Bronchial epithelial cell (primary cell): Measurements from ENCODE around the gene CD70. TPM values are rescaled to one million over a fixed set of nuclear protein-coding genes. Genes with fewer than 3 reads are reported as not detected.
A peak's percentile ranks its signal among the peaks of the same experiment; 100 is the strongest.
"Not testable (repeated sequence)": the region's sequence is repeated elsewhere in the genome, so short reads cannot be mapped to it uniquely, and the experiment has no call there.

Experiments used
- DNase-seq: peaks from one replicate; pipeline ENCODE4 v3.0.0-alpha.2; 2010; ENCODE audit warnings: low read depth
- FAIRE-seq: peaks from 2 replicates; lab custom pipeline; 2011; peaks lifted over from hg19 to GRCh38; lab: Jason Lieb, UNC
- H3K27me3 ChIP-seq: 2 replicates; pipeline ENCODE4 v1.5.1; 2011; ENCODE audit warnings: low read length; ENCODE audit not compliant: control insufficient read depth, insufficient read depth
- H3K36me3 ChIP-seq: 2 replicates; pipeline ENCODE4 v1.5.1; 2011; ENCODE audit warnings: low read length; ENCODE audit not compliant: control insufficient read depth, insufficient read depth
- H3K4me3 ChIP-seq: 2 replicates; pipeline ENCODE4 v1.5.1; 2011; ENCODE audit warnings: mild to moderate bottlenecking, low read depth, low read length, control low read depth
- total RNA-seq: library from RNA; depleted of rRNA; stranded (reverse); fragments of >200 nt; gene quantifications from 2 replicates; pipeline ENCODE4 v1.2.1, GENCODE V29; 2014
- TF ChIP-seq, protein P1 (sequence below): IDR thresholded peaks from 2 replicates; pipeline ENCODE4 v1.5.1; 2011; ENCODE audit warnings: mild to moderate bottlenecking, moderate library complexity, low read length, control low read depth, inconsistent platforms; ENCODE audit not compliant: insufficient read depth, severe bottlenecking

CD70 gene
- total RNA-seq, 1 donor from 2014 or later, result not detected

DNA sequence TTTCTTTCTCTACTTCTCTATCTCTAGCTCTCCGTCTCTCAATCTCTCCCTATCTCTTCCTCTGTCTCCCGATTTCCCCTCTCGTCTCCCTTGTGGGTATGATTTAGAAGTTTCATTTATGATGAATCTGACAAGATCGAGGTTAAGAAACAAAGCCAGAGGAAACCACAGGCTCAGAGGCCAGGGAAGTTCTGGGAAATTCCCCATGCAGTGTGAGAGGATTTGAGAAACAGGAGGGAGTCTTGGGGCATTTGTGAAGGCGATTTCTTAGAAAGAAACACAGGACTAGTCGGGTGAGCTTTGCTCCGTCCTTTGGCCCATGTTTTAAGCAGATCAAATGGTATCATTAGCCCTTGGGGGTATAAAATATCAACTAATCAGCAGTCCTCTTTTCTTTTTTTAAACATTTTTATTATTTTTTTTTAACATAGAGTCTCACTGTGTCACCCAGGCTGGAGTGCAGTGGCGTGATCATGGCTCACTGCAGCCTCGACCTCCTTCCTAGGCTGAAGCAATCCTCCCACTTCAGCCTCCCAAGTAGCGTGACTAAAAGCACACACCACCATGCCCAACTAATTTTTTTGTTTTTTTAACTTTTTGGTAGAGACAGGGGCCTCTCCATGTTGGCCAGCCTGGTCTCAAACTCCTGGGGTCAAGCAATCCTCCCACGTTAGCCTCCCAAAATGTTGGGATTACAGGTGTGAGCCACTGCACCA lies 34.3 kb downstream of the CD70 start:
- peak; percentile 36 for DNase-seq

DNA sequence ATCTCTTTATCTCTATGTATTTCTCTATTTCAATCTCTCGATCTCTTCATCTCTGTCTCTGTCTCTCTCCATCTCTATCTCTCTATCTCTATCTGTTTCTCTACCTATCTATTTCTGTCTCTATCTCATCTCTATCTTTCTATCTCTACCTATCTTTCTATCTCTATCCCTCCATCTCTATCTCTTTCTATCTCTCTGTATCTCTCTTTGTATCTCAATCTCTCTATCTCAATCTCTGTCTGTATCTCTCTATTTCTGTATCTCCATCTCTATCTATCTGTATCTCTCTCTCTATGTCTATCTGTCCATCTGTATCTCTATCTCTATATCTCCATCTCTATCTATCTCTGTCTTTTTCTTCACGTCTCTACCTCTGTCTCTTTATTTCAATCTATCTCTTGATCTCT lies 34.9 kb downstream of the CD70 start:
- FAIRE-seq, result no peak

More for the DNA sequence above, 34.3 kb downstream of the CD70 start:
- Histone ChIP-seq H3K27me3 (no peaks in the 10 kb centered on the region), H3K36me3 (no peaks in the 10 kb centered on the region), H3K4me3 (no peak overlapping the region)
- TF ChIP-seq, protein P1, sequence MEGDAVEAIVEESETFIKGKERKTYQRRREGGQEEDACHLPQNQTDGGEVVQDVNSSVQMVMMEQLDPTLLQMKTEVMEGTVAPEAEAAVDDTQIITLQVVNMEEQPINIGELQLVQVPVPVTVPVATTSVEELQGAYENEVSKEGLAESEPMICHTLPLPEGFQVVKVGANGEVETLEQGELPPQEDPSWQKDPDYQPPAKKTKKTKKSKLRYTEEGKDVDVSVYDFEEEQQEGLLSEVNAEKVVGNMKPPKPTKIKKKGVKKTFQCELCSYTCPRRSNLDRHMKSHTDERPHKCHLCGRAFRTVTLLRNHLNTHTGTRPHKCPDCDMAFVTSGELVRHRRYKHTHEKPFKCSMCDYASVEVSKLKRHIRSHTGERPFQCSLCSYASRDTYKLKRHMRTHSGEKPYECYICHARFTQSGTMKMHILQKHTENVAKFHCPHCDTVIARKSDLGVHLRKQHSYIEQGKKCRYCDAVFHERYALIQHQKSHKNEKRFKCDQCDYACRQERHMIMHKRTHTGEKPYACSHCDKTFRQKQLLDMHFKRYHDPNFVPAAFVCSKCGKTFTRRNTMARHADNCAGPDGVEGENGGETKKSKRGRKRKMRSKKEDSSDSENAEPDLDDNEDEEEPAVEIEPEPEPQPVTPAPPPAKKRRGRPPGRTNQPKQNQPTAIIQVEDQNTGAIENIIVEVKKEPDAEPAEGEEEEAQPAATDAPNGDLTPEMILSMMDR, result no peak
- FAIRE-seq, result no peak

DNA sequence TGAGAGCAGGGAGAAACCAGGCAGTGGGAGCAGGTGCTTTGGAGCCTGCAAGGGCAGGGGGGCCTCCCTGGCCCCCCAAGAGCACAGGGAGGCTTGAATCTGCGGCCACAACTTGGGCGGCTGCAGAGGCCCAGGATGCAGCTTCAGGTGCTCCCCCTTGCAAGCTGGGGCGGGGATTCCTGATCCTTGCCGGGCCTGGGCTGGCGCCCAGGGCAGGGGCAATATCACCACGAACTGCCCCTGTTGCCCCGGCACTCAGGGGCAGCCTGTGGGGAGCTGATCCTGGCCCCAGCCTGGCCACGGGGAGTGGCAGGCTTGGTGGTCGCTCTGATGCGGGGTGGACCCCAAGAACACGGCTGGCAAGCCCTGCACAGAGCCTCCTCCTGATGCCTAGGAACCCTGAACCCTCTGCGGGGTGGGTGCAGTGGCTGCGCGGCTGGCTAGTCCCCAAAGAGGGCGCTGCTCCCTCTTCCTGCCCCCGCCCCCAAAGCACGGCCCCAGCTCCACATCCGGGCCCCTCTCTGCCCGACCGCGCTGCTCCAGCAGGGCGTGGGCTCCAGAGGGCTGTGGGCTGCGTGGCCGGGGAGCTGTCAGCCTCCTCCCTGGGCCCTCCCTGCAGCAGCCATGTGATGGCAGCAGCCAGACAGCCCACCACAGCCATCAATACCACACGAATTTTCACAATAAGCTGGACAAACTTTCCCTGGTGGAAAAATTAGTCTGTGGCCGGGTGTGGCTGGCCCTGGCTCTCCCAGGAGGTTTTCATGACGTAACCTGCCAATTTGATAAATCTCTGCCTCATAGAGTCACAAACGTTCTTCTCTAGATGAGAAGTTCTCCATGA lies 39.1 kb downstream of the CD70 start:
- TF ChIP-seq, protein P1, result no peak
- DNase-seq, result no peak
- H3K36me3 ChIP-seq, result no peaks in the 10 kb centered on the region
- no peaks in the 10 kb centered on the region for H3K27me3 ChIP-seq
- H3K4me3 ChIP-seq, result no peak overlapping the region
- FAIRE-seq, result no peak

More for the DNA sequence above, 34.9 kb downstream of the CD70 start:
- DNase-seq, result no peak
- Histone ChIP-seq H3K27me3 (no peaks in the 10 kb centered on the region), H3K4me3 (no peak overlapping the region), H3K36me3 (no peaks in the 10 kb centered on the region)
- TF ChIP-seq, protein P1, result no peak

DNA sequence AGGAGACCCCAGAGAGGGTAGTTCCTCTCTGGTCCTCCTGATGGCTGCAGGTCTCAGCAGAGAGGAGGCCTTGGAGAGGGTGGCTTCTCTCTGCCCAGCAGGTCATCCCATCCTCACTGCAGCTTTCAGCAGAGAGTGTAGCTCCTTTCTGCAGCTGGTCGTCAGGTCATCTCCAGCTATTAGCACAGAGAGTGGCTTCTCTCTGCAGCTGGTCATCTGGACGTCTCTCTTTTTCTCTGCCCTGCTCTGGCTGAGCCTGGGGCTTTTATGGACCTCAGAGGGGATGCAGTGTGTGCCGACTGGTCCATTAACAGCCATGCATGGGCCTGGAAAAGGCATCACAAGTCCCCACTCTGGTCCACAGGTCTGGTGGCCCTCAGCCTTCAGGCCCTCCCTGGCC lies 39.9 kb downstream of the CD70 start:
- no peak overlapping the region for H3K4me3 ChIP-seq
- no peaks in the 10 kb centered on the region for H3K36me3 ChIP-seq
- TF ChIP-seq, protein P1, result no peak
- DNase-seq, result no peak
- H3K27me3 ChIP-seq, result no peaks in the 10 kb centered on the region
- FAIRE-seq, result peak; percentile 40

DNA sequence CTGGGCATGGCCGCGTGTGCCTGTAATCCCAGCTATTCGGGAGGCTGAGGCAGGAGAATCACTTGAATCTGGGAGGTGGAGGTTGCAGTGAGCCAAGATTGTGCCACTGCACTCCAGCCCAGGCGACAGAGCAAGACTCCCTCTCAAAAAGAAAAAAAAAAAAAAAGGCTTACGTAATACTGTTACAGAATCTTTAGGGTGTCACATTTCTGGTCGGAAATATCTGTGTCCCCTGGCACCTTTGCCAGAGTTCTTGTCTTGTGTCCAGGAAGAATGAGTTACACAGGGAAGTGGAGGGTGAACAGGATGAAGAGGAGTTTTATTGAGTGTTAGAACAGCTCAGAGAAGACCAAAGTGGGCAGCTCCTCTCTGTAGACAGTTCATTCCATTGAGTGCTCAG lies 40.3 kb downstream of the CD70 start:
- H3K36me3 ChIP-seq, H3K27me3 ChIP-seq, FAIRE-seq, H3K4me3 ChIP-seq, DNase-seq: not testable (repeated sequence)

DNA sequence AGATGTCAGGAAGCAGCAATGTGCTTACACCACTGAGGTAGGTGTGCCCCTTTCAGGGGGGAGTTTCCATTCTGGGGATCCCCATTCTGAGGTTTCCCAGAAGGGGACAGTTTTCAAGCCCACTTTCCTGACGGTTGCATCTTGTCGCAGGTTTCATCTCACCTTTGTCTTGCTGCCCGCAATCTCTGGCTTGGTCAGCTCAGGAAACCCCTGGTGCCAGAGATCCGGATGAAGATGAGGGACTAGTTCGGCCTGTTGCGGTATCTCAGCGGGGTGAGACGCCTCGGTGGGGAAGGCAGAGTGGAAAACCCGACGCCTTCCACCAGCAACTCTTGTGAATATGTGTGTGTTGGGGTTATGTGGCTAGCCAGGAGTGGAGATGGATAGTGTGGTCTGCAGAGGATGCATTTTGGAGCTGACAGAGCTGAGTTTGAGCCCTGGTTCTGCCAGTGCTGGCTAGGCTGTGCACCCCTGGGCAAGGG lies 47.0 kb downstream of the CD70 start:
- FAIRE-seq, result no peak
- Histone ChIP-seq H3K4me3 (no peak overlapping the region), H3K27me3 (no peaks in the 10 kb centered on the region), H3K36me3 (no peaks in the 10 kb centered on the region)
- TF ChIP-seq, protein P1, result no peak
- no peak for DNase-seq
